Liver (tissue), 3 donors: ENCODE results near the gene COX7A2.

Source experiments
- CTCF ChIP-seq: fragments of 150-350 bp; IDR thresholded peaks from 2 replicates; pipeline ENCODE4 v1.5.1; 2017; ENCODE audit warnings: improper control_type of control experiment, low read depth, low read length; ENCODE audit not compliant: missing input control
- EGR1 ChIP-seq, 2 donors: IDR thresholded peaks; 2 replicates each; pipeline ENCODE4 v1.6.1; 2016 to 2018; ENCODE audit warnings: antibody characterized with exemption in 2 of 2, low read depth in 2 of 2
- RAD21 ChIP-seq, 2 donors: IDR thresholded peaks; 2 replicates each; pipeline ENCODE4 v1.6.1; 2016; ENCODE audit warnings: antibody characterized with exemption in 2 of 2, mild to moderate bottlenecking in 2 of 2
- SP1 ChIP-seq: IDR thresholded peaks from 2 replicates; pipeline ENCODE4 v1.6.1; 2018; ENCODE audit warnings: antibody characterized with exemption, mild to moderate bottlenecking
- TAF1 ChIP-seq: conservative IDR thresholded peaks from 2 replicates; pipeline ENCODE4 v1.6.1; 2016; ENCODE audit warnings: antibody characterized with exemption, mild to moderate bottlenecking
- YY1 ChIP-seq: IDR thresholded peaks from 2 replicates; pipeline ENCODE4 v1.6.1; 2016; ENCODE audit warnings: antibody characterized with exemption, mild to moderate bottlenecking
- donor health status: healthy.
- donor health status: healthy.

GRCh38 chr6:75250552-75250951 is 7.0 kb upstream of the COX7A2 start:
- TF ChIP-seq TAF1 = no peak
- no peak for TF ChIP-seq EGR1 (IDR thresholded peaks at IDR 0.05; ENCODE audit: low read depth in 2 of 2)
- TF ChIP-seq SP1 = no peak
- no peak for TF ChIP-seq YY1
- no peak for TF ChIP-seq CTCF
- no peak for TF ChIP-seq RAD21 (IDR thresholded peaks at IDR 0.05)
